GM18520 (cell line): Measurements from ENCODE around the gene ZNF148.

Experiments used
- ATAC-seq: cut with Tn5 transposase; IDR thresholded peaks from one replicate; pipeline ENCODE4 v1.9.1; 2021; ENCODE audit not compliant: unreplicated experiment

The ZNF148 gene

DNA sequence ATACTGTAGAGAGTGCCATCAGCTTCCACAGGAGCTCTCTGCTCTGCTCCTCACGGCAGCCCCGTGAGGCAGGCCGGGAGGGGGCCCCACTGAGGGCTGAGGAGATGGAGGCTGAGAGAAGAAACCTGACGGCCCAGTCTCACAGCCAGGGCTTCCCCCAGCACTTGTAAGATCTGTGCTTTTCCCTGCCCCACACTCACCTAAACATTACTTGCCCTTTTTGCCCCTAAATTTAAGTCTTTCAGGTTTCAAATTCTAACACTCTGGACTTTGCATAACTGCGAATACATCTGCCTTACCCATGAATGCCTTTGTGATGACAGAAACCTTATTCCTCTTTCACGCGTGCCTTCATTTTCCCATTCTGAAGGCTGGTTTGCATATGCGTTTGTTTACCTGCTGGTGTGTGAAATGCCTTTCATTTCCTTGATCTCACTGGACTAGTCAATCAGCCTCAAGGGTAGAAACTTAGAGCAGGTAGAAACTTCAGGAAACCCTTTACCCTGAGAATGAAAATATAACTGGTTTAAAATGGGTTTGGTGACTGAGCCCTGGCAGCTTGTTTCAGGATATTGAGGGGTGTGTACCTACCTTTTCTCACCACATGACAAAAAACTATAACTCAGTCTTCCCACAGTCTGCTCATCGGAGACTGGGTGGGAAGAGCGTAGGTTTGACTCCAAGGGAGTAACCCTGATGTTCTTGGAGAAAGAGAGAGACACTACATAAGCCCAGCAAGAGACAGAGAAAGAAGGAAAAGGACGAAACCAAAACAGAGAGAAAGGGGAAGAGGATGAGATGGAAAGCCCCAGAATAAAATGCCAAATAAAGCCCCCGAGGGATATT, 182.7 kb downstream of the ZNF148 start:
- no peak for ATAC-seq

DNA sequence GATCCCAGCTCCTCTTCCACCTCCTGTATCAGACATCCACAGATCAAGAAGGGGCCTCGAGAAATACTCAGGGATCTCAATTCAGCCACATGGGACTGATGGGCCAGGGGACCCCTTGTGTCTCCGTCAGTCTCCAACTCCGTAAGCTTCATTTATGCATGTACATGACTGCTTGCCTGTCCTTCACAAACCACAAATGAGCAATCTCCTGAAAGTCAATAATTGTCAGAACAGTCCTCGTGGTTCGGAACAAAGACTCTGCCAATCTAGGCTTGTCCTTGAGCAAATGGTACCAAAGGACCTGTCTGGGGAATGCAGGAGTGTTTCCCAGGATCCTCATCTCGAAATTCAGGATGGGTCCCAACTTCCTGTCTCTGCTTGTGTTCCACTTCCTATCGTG, 183.4 kb downstream of the ZNF148 start:
- ATAC-seq, result no peak

DNA sequence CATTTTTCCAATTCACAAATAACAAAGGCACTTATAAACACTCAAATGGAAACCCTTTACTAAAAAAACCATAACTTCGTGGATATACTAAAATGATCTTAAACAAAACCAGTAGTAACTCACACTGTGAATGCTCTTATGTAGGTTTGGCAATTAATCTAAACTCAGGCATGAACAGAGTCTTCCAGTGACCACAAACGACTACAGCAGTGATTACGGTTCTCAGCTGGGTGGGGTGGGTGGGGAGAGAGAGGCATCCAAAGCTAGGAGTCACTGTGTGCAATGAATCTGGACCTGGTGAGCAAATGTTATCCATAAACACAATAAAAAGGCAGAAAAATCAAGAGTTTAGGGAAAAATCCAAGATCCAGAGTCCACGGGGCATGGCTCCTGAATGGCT, 183.9 kb downstream of the ZNF148 start:
- no peak for ATAC-seq

- ATAC-seq, result no peak
Observed at GRCh38 chr3:125190786-125191185, 184.3 kb downstream of the ZNF148 start.

- no peak for ATAC-seq
Observed at GRCh38 chr3:125189378-125190165, 185.6 kb downstream of the ZNF148 start.

DNA sequence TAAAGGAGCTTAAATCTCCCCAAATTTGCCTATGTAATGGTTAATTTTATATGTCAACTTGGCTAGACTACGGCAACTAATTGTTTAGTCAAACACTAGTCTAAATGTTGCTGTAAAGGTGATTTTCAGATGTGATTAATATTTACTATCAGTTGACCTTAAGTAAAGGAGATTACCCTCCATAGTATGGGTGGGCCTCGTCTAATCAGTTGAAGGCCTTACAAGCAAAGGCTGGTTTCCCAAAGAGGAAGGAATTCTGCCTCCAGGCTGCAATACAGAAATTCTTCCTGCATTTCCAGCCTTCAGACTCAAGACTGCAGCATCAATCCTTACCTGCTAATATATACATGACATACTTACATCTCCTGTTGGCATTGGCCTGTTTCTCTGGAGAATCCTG, 186.2 kb downstream of the ZNF148 start:
- no peak for ATAC-seq

DNA sequence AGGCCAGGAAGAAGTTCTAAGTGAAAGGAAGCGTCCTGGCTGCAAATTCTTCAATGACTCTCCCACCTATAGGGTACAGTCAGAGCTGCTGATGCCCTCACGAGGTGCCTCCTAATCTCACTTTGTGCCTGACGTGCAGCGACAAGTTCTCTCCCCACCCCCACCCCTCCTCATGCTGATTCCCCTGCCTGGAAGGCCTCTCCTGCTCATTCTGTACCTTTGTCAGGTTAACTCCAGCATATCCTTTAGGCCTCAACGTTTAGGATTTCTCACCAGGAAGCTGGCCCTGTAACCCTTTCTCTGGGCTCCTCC, 187.6 kb downstream of the ZNF148 start:
- no peak for ATAC-seq

DNA sequence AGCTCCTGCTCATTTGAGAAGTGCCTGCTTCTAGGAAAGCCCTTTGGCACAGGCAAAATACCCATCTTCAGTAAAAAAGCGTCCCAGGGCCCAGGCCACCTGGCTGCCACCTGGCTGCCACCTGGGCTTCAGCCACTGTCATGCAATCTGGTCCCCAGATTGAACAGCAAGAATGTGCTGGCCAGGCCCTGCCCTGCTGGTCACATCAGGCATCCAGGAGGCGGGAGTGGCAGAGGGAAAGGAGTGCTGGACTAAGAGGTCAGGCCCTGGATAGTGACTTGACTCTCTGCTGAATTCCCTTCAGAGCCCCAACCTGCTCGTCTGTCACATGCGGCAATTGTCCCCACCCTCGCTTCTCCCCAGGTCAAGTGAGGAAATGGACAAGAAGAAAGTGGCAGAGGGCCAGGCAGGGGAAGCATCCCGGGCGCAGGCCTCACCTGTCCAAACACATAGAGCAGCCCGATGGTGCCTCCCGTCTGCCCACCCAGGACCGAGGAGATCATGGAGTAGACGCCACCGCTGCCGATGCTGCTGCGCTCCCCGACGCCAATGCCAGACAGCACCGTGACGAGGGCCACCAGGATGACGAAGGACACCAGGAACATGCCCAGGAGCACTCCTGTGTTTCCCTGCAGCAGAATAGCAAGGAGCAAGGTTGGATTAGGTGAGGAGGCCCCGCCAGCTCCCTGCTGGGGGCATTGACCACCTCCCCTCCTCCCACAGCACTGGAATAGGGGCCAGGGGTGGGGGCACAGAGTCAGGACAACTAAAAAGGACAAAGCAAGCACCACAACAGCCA, 188.1 kb downstream of the ZNF148 start:
- no peak for ATAC-seq

GRCh38 chr3:125186261-125186787, 188.8 kb downstream of the ZNF148 start:
- no peak for ATAC-seq

DNA sequence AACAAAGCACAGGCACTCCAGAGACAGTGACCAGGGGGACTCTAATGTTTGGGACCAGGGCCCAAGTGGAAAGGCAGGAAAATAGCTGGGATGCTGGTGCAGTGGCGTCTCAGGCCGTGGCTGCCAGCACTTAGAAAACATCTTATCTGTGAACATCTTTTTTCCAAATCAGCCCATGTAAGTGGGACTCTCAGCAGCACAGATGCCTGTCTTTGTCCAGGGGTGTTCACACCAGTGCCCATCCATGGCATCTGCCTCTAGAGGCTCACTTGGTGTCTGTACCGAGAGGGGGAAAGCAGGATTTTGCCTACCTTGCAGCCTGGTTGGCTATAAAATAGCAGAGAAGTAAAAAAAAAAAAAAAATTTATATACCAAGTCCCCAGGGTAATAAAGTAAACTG, 189.3 kb downstream of the ZNF148 start:
- ATAC-seq, result no peak

GRCh38 chr3:125179884-125180240, 195.3 kb downstream of the ZNF148 start:
- ATAC-seq, result no peak

DNA sequence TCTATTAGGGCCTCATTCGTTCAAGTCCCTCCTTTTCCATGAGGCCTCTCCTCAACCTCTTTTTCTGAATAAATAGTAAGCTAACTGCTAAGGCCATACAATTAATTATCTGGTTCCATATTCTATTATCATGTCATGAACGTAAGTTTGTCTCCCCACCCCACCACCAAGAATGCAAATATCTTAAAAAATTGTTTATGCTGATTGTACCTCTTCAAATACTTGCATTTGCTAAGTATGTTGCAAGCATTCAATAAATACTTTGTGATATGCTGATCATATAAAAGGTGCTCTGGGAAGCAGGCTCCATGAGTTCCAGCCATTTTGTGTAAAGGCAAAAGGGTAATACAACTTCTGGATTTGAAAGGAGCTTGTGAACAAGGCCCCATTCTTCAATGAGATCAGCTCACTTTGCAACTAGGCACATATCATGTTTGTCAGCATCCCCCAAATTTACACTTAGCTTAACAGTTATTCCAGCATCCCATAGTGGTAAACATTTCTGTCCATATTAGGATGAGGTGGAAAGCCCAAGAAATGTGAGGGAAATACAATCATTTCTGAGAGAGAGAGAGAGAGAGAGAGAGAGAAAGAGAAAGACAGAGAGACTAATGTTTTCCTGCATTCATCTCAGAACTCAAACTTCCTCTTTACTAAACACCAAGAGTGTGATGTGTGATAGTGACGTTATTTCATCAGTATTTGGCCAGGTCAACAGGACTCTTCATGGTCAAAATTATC, 195.8 kb downstream of the ZNF148 start:
- ATAC-seq, result no peak

GRCh38 chr3:125177746-125178145, 197.4 kb downstream of the ZNF148 start:
- no peak for ATAC-seq
